HCT116 (cell line): Measurements from ENCODE around the gene ERAL1. TPM values are rescaled to one million over a fixed set of nuclear protein-coding genes. Genes with fewer than 3 reads are reported as not detected.

Source experiments
- ATAC-seq: fragments of 200-7000 bp; cut with Tn5 transposase; 2 replicates; pipeline ENCODE4 v1.9.1; 2020; ENCODE audit warnings: mild to moderate bottlenecking, moderate library complexity
- BruUV-seq: library from RNA; stranded (reverse); fragments of 400-500 nt; replicated peaks from 2 replicates; lab custom pipeline; 2021; lab: Mats Ljungman, UMichigan
- CTCF ChIA-PET: fragments of 300-600 bp; sonication (Branson Sonifier 250); formaldehyde crosslinking; loops from one replicate; lab custom pipeline; 2021; ENCODE audit warnings: antibody characterized with exemption; lab: Charles Lee
- POLR2A ChIA-PET: fragments of 300-600, 350-600 bp; sonication (Branson Sonifier 250); formaldehyde crosslinking; loops from one replicate; lab custom pipeline; 2021; ENCODE audit warnings: antibody characterized with exemption; lab: Charles Lee
- RAD21 ChIA-PET, 2 experiments: fragments of 300-600 bp; sonication (Branson Sonifier 250); formaldehyde crosslinking; loops; one replicate each; lab custom pipeline; 2023; ENCODE audit warnings: low total read pairs in 2 of 2; ENCODE audit not compliant: uncharacterized antibody in 2 of 2, unreplicated experiment in 2 of 2, low non-redundant PET in 1 of 2; lab: Charles Lee
- DNase-seq: peaks from one replicate; pipeline ENCODE4 v3.0.0-alpha.2; 2010; ENCODE audit warnings: low read depth, low spot score
- H2AFZ ChIP-seq: fragments of 200-600 bp; shearing (Covaris generic), sonication (generic); 2 replicates; pipeline ENCODE4 v1.6.1; 2017; ENCODE audit warnings: low read depth, mixed run types, mixed read lengths, antibody characterized with exemption, low read length; ENCODE audit not compliant: poor library complexity, severe bottlenecking
- H3K27ac ChIP-seq: 2 replicates; pipeline ENCODE4 v1.5.1; 2012; ENCODE audit warnings: low read depth, low read length
- H3K27me3 ChIP-seq: fragments of 200-600 bp; sonication (generic); 2 replicates; pipeline ENCODE4 v1.6.1; 2016; ENCODE audit warnings: mixed run types, low read length, mixed read lengths; ENCODE audit not compliant: insufficient read depth
- H3K36me3 ChIP-seq, 2 experiments: fragments of 200-500 bp in 1 of 2; fragments of 200-600 bp in 1 of 2; sonication (Bioruptor generic) in 1 of 2; sonication (generic) in 1 of 2; 2 replicates each; pipeline versions ENCODE4 v1.5.1 to v1.6.1; 2014 to 2016; ENCODE audit warnings: low read length in 2 of 2, inconsistent platforms in 1 of 2, mixed read lengths in 1 of 2, mixed run types in 1 of 2; ENCODE audit not compliant: insufficient read depth in 2 of 2, control insufficient read depth in 1 of 2
- H3K4me1 ChIP-seq, 2 experiments: fragments of 200-600 bp in 1 of 2; sonication (generic) in 1 of 2; 2 replicates each; pipeline versions ENCODE4 v1.5.1 to v1.6.1; 2012 to 2017; ENCODE audit warnings: low read length in 2 of 2, inconsistent platforms in 1 of 2, mild to moderate bottlenecking in 1 of 2, mixed read lengths in 1 of 2, mixed run types in 1 of 2, moderate library complexity in 1 of 2; ENCODE audit not compliant: insufficient read depth in 2 of 2, control insufficient read depth in 1 of 2
- H3K4me2 ChIP-seq: fragments of 200-600 bp; sonication (generic); 2 replicates; pipeline ENCODE4 v1.6.1; 2017; ENCODE audit warnings: mixed run types, low read length, mixed read lengths
- H3K4me3 ChIP-seq, 2 experiments: fragments of 200-600 bp in 1 of 2; sonication (generic) in 1 of 2; replicated peaks in 1 of 2; 2 replicates each; pipeline ENCODE4 v1.5.1; 2011 to 2016; ENCODE audit warnings: low read length in 2 of 2, control low read depth in 1 of 2, low read depth in 1 of 2, mild to moderate bottlenecking in 1 of 2, mixed read lengths in 1 of 2, mixed run types in 1 of 2
- H3K79me2 ChIP-seq: fragments of 200-600 bp; sonication (generic); 2 replicates; pipeline ENCODE4 v1.6.1; 2017; ENCODE audit warnings: mild to moderate bottlenecking, mixed run types, low read length, moderate library complexity, mixed read lengths; ENCODE audit not compliant: insufficient read depth
- H3K9ac ChIP-seq: fragments of 200-600 bp; sonication (generic); 2 replicates; pipeline ENCODE4 v1.6.1; 2016; ENCODE audit warnings: low read length, mixed read lengths
- H3K9me2 ChIP-seq: fragments of 200-600 bp; sonication (generic), shearing (Covaris generic); 2 replicates; pipeline ENCODE4 v1.6.1; 2017; ENCODE audit warnings: mixed run types, mild to moderate bottlenecking, moderate library complexity; ENCODE audit not compliant: insufficient read depth
- H3K9me3 ChIP-seq, 2 experiments: fragments of 200-500 bp in 1 of 2; fragments of 200-600 bp in 1 of 2; sonication (Bioruptor generic) in 1 of 2; sonication (generic) in 1 of 2; 2 replicates each; pipeline ENCODE4 v1.6.1; 2014 to 2017; ENCODE audit warnings: low read length in 2 of 2, mixed read lengths in 2 of 2, inconsistent platforms in 1 of 2, low read depth in 1 of 2, mild to moderate bottlenecking in 1 of 2, mixed run types in 1 of 2, moderate library complexity in 1 of 2; ENCODE audit not compliant: control insufficient read depth in 1 of 2, insufficient read depth in 1 of 2
- H4K20me1 ChIP-seq: fragments of 200-600 bp; sonication (generic), shearing (Covaris generic); 2 replicates; pipeline ENCODE4 v1.6.1; 2017; ENCODE audit warnings: mixed run types, mild to moderate bottlenecking, moderate library complexity; ENCODE audit not compliant: insufficient read depth
- ATF3 ChIP-seq: IDR thresholded peaks from 2 replicates; pipeline ENCODE4 v1.6.1; 2012
- CBX3 ChIP-seq: IDR thresholded peaks from 2 replicates; pipeline ENCODE4 v1.6.1; 2012; ENCODE audit warnings: low read depth
- CEBPB ChIP-seq: IDR thresholded peaks from 2 replicates; pipeline ENCODE4 v1.6.1; 2012; ENCODE audit warnings: low read depth
- ELF1 ChIP-seq: IDR thresholded peaks from 2 replicates; pipeline ENCODE4 v1.6.1; 2012; ENCODE audit warnings: low read depth, borderline replicate concordance
- EZH2 ChIP-seq: fragments of 200-600 bp; sonication (generic); IDR thresholded peaks from 2 replicates; pipeline ENCODE4 v1.6.1; 2017; ENCODE audit warnings: antibody characterized with exemption, mixed run types
- FOSL1 ChIP-seq: IDR thresholded peaks from 2 replicates; pipeline ENCODE4 v1.6.1; 2012; ENCODE audit warnings: low read depth
- JUND ChIP-seq: IDR thresholded peaks from 2 replicates; pipeline ENCODE4 v1.6.1; 2012
- POLR2A ChIP-seq: IDR thresholded peaks from 2 replicates; pipeline ENCODE4 v1.7.0; 2011; ENCODE audit warnings: borderline replicate concordance; ENCODE audit not compliant: insufficient read depth, insufficient read length; ENCODE audit errors: extremely low read depth
- POLR2AphosphoS5 ChIP-seq: IDR thresholded peaks from 2 replicates; pipeline ENCODE4 v1.6.1; 2011; ENCODE audit warnings: mild to moderate bottlenecking, low read depth, low read length, moderate library complexity
- SIN3A ChIP-seq: IDR thresholded peaks from 2 replicates; pipeline ENCODE4 v1.6.1; 2012; ENCODE audit warnings: low read depth
- TCF7L2 ChIP-seq: IDR thresholded peaks from 2 replicates; pipeline ENCODE4 v1.7.0; 2011; ENCODE audit warnings: borderline replicate concordance, inconsistent platforms; ENCODE audit not compliant: insufficient read depth, insufficient read length; ENCODE audit errors: extremely low read depth
- ZNF274 ChIP-seq: fragments of 200-500 bp; sonication (Bioruptor generic); IDR thresholded peaks from 2 replicates; pipeline ENCODE4 v1.6.1; 2014; ENCODE audit warnings: mild to moderate bottlenecking, low read depth, low read length, inconsistent platforms
- intact Hi-C: fragments of 100-400 bp; cut with micrococcal nuclease; formaldehyde crosslinking; loops from 2 replicates; pipeline ENCODE4 v1.10.0; 2022
- total RNA-seq: library from RNA; stranded (reverse); gene quantifications from one replicate; pipeline ENCODE4 v1.2.1, GENCODE V29; 2021; ENCODE audit not compliant: unreplicated experiment

The ERAL1 gene
- total RNA-seq, 1 experiment from 2014 or later = 52.0 TPM

- Histone ChIP-seq H3K9me3 (no peaks in the 10 kb centered on the region), H3K27ac (no peak overlapping the region), H3K36me3 (no peaks in the 10 kb centered on the region), H3K4me3 (no peak overlapping the region), H3K4me2 (no peak overlapping the region), H3K4me1 (peaks cover 0 to 5% of the 10 kb centered on the region in 2 experiments; a peak in 1 of 4 replicates), H4K20me1 (no peaks in the 10 kb centered on the region), H3K9ac (no peak overlapping the region), H3K9me2 (no peaks in the 10 kb centered on the region), H2AFZ (no peak overlapping the region), H3K27me3 (no peaks in the 10 kb centered on the region), H3K79me2 (no peaks in the 10 kb centered on the region)
- TF ChIP-seq EZH2 = no peak
- TF ChIP-seq JUND = no peak
- no peak for TF ChIP-seq SIN3A
- TF ChIP-seq ATF3 = no peak
- TF ChIP-seq POLR2AphosphoS5 = no peak
- TF ChIP-seq ZNF274 = no peak
- TF ChIP-seq FOSL1 = no peak
- TF ChIP-seq POLR2A = no peak
- TF ChIP-seq TCF7L2 = no peak
- TF ChIP-seq CBX3 = no peak
- no peak for TF ChIP-seq CEBPB
- no peak for TF ChIP-seq ELF1
- ATAC-seq (no peak), DNase-seq (no peak)
- BruUV-seq = no TSS peak
- ChIA-PET CTCF (interaction anchor here (0.7 kb wide), 1 partner anchor 103 kb away, joined by 3 read pairs; no protein-coding TSS in a partner anchor), POLR2A (no interaction called here), RAD21 (no interaction called here)
- intact Hi-C loops = no loop called here
These were observed 11.3 kb downstream of the ERAL1 start for GRCh38 chr17:28865946-28866752.
